Right atrium auricular region (tissue), 2 donors: Measurements from ENCODE around the gene CASQ1. TPM values are rescaled to one million over a fixed set of nuclear protein-coding genes. Genes with fewer than 3 reads are reported as not detected.

ENCODE experiments used
- DNase-seq: peaks from one replicate; pipeline ENCODE4 v3.0.0-alpha.2; 2019; ENCODE audit warnings: low spot score
- H3K27ac ChIP-seq, 2 donors: fragments of 200-600 bp; sonication (generic); 1 replicate in 1 of 2; 2 replicates in 1 of 2; pipeline ENCODE4 v1.5.1; 2016 to 2019
- H3K27me3 ChIP-seq, 2 donors: fragments of 200-600 bp; sonication (generic); one replicate each; pipeline versions ENCODE4 v1.5.1 to v1.6.0; 2017 to 2019
- H3K36me3 ChIP-seq: fragments of 200-600 bp; sonication (generic); one replicate; pipeline ENCODE4 v1.5.1; 2016
- H3K4me1 ChIP-seq, 2 donors: fragments of 200-600 bp; sonication (generic); one replicate each; pipeline versions ENCODE4 v1.5.1 to v1.6.0; 2017 to 2019
- H3K4me3 ChIP-seq, 2 donors: fragments of 200-600 bp; sonication (generic); 1 replicate in 1 of 2; 2 replicates in 1 of 2; pipeline ENCODE4 v1.5.1; 2017 to 2019; ENCODE audit warnings: mild to moderate bottlenecking in 1 of 2, moderate library complexity in 1 of 2
- H3K9me3 ChIP-seq, 2 donors: fragments of 200-600 bp; sonication (generic); one replicate each; pipeline ENCODE4 v1.5.1; 2019
- total RNA-seq, 2 donors: library from RNA; depleted of rRNA; stranded (reverse); fragments of >200 nt; gene quantifications; one replicate each; pipeline ENCODE4 v1.1.0, GENCODE V29; 2016
- TF ChIP-seq, protein P1 (sequence below), 2 donors: fragments of 200-600 bp; sonication (generic); IDR thresholded peaks; one replicate each; pipeline ENCODE4 v1.5.1; 2019; ENCODE audit warnings: antibody characterized with exemption in 2 of 2

Gene CASQ1
- total RNA-seq, 2 donors from 2014 or later = 10.1 to 32.3 TPM

DNA sequence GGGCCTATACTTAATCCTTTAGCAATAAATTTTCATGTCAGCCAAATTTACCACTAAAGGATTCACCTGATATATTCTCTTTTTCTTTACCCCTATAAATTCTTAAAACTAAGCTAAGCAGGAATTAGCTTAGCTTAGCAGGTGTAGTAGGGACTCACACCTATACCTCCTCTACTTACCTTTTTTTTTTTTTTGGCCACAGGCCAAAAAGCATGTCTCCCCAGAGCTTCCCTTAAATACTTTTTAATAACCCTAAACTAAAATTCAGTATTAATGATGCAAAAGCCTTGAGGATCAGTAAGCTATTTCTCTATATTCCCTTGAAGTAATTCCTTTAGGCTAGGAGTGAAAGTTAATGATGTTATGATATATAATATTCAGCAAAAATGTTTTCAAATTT is 38.1 kb downstream of the CASQ1 start:
- no peak overlapping the region for H3K27ac ChIP-seq
- peaks cover 90% of the 10 kb centered on the region for H3K36me3 ChIP-seq
- TF ChIP-seq, protein P1, sequence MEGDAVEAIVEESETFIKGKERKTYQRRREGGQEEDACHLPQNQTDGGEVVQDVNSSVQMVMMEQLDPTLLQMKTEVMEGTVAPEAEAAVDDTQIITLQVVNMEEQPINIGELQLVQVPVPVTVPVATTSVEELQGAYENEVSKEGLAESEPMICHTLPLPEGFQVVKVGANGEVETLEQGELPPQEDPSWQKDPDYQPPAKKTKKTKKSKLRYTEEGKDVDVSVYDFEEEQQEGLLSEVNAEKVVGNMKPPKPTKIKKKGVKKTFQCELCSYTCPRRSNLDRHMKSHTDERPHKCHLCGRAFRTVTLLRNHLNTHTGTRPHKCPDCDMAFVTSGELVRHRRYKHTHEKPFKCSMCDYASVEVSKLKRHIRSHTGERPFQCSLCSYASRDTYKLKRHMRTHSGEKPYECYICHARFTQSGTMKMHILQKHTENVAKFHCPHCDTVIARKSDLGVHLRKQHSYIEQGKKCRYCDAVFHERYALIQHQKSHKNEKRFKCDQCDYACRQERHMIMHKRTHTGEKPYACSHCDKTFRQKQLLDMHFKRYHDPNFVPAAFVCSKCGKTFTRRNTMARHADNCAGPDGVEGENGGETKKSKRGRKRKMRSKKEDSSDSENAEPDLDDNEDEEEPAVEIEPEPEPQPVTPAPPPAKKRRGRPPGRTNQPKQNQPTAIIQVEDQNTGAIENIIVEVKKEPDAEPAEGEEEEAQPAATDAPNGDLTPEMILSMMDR (IDR thresholded peaks at IDR 0.05) = no peak
- H3K4me1 ChIP-seq = peaks cover 0 to 8% of the 10 kb centered on the region in 2 donors
- no peaks in the 10 kb centered on the region for H3K27me3 ChIP-seq
- H3K4me3 ChIP-seq = no peak overlapping the region
- H3K9me3 ChIP-seq = no peaks in the 10 kb centered on the region
- no peak for DNase-seq

DNA sequence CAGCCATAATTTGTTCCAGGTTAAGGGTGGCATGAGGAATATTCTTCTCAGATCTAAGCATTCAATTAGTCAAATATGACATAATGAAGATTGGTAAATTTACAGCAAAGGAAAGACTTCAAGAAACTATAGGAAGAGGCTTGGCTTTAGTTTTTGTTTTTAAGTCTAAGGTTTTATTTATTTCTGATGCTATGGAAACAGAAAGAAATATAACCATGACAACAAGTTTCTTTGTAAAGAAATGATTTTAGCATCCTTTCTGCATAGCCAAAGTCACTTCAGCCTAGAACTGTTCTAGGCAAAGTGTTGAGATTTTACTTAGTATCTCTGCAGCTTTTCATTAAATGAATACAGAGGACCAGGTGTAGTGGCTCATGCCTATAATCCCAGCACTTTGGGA is 42.5 kb downstream of the CASQ1 start:
- Histone ChIP-seq H3K36me3 (peaks cover 85% of the 10 kb centered on the region), H3K27ac (no peak overlapping the region), H3K9me3 (no peaks in the 10 kb centered on the region), H3K4me1 (no peaks in the 10 kb centered on the region), H3K4me3 (no peak overlapping the region), H3K27me3 (no peaks in the 10 kb centered on the region)
- TF ChIP-seq, protein P1 (IDR thresholded peaks at IDR 0.05) = no peak
- no peak for DNase-seq

DNA sequence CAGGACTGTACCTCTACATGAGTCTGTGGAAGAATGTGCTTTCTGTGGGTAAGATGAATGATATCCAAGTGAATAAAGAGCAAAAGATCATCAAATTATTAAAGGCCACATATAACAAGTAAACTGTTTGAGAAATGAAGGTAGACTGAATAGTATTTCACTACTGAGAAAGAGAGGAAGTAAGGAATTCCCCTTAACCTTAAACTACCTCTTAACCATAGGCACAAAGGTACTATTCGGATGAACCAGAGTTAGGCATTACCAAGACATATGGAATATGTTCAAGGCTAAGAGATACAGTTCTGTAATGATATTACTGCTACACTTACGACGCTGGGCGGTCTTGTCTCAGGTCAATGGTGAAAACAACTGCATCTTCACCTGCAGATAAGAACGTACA is 46.4 kb downstream of the CASQ1 start:
- no peaks in the 10 kb centered on the region for H3K27me3 ChIP-seq
- H3K4me1 ChIP-seq = peaks cover 0 to 10% of the 10 kb centered on the region in 2 donors
- TF ChIP-seq, protein P1 (IDR thresholded peaks at IDR 0.05) = no peak
- H3K36me3 ChIP-seq = peaks cover 76% of the 10 kb centered on the region
- H3K9me3 ChIP-seq = no peaks in the 10 kb centered on the region
- no peak for DNase-seq
- no peak overlapping the region for H3K27ac ChIP-seq
- no peak overlapping the region for H3K4me3 ChIP-seq

DNA sequence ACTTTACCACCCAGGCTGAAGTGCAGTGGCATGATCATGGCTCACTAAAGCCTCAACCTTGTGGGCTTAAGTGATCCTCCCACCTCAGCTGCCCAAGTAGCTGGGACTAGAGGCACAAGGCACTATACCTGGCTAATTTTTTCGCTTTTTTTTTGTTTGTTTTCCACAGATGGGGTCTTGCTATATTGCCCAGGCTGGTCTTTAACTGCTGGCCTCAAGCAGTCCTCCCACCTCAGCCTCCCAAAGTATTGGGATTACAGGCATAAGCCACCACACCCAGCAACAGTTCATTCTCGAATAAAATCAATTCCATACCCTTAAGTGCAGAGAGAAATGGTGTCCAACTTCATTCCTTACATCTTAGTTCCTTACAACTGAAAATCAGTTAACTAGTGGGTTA is 47.2 kb downstream of the CASQ1 start:
- no peak for DNase-seq
- H3K27me3 ChIP-seq = no peaks in the 10 kb centered on the region
- no peak overlapping the region for H3K27ac ChIP-seq
- H3K4me3 ChIP-seq = no peak overlapping the region
- TF ChIP-seq, protein P1 (IDR thresholded peaks at IDR 0.05) = no peak
- peaks cover 0 to 13% of the 10 kb centered on the region in 2 donors for H3K4me1 ChIP-seq
- no peaks in the 10 kb centered on the region for H3K9me3 ChIP-seq
- H3K36me3 ChIP-seq = peaks cover 70% of the 10 kb centered on the region

DNA sequence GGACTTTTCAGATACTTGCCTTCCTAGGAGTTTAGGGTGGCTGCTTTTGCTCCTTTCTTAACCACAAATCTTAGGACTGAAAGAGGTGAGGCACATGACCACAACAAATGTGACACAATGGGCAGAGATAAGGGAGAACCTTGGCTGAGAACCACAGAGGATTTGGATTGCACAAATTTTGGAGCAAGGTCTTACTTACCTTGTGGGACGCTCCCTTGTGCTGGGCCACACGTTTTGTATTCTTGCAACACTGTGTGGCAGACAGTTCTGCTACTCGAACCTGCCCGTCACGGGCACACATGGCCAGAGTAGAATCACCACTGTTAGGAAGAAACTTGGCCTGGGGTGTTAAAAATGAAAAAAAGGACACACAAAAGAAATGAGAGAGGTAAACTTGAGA is 48.0 kb downstream of the CASQ1 start:
- peaks cover 69% of the 10 kb centered on the region for H3K36me3 ChIP-seq
- no peak for DNase-seq
- no peaks in the 10 kb centered on the region for H3K9me3 ChIP-seq
- TF ChIP-seq, protein P1 (IDR thresholded peaks at IDR 0.05) = no peak
- peaks cover 0 to 22% of the 10 kb centered on the region in 2 donors for H3K4me1 ChIP-seq
- H3K27ac ChIP-seq = no peak overlapping the region
- H3K27me3 ChIP-seq = no peaks in the 10 kb centered on the region
- no peak overlapping the region for H3K4me3 ChIP-seq

DNA sequence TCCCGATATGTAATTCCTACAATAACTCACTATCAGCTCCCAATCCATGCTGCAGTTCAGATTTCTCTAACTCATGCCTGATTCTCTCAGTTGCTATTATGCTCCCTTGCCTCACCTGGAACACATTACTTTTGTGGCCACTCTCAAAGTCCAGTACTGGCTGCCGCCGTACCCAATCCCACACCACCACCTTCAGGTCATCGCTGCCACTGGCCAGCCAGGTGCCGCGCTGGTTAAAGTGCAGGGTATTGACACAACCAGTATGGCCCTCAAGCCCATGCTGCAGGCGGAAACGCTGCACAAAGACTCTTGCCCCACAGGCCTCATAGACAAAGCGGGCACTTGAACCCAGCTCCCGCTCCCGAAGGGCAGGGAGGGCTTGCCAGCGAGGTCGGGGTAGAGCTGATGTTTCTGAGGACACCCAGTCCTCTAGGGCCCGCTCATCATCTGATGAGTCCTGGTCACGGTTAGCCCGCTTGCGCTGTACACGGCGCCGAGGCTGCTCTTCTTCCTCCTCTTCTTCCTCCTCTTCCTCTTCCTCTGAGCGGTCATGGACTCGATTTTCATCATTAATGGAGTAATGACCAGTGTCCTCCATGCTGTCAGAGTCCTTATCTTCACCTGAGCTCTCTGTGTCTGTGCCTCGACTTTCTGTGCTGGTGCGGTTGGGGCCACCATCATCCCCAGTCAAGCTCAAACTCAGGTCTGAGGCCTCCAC is 49.4 kb downstream of the CASQ1 start:
- TF ChIP-seq, protein P1 (IDR thresholded peaks at IDR 0.05) = no peak
- peaks cover 0 to 30% of the 10 kb centered on the region in 2 donors for H3K4me1 ChIP-seq
- no peak for DNase-seq
- H3K4me3 ChIP-seq = no peak overlapping the region
- H3K27ac ChIP-seq = no peak overlapping the region
- H3K9me3 ChIP-seq = no peaks in the 10 kb centered on the region
- peaks cover 63% of the 10 kb centered on the region for H3K36me3 ChIP-seq
- H3K27me3 ChIP-seq = no peaks in the 10 kb centered on the region
